ENCODE results near the gene TDRD9. TPM values are rescaled to one million over a fixed set of nuclear protein-coding genes. Genes with fewer than 3 reads are reported as not detected.

TDRD9 gene
- total RNA-seq, 1 donor from 2014 or later = 2.7 TPM

- no peak for DNase-seq (ENCODE audit: low read depth)
- TF ChIP-seq, protein P1, sequence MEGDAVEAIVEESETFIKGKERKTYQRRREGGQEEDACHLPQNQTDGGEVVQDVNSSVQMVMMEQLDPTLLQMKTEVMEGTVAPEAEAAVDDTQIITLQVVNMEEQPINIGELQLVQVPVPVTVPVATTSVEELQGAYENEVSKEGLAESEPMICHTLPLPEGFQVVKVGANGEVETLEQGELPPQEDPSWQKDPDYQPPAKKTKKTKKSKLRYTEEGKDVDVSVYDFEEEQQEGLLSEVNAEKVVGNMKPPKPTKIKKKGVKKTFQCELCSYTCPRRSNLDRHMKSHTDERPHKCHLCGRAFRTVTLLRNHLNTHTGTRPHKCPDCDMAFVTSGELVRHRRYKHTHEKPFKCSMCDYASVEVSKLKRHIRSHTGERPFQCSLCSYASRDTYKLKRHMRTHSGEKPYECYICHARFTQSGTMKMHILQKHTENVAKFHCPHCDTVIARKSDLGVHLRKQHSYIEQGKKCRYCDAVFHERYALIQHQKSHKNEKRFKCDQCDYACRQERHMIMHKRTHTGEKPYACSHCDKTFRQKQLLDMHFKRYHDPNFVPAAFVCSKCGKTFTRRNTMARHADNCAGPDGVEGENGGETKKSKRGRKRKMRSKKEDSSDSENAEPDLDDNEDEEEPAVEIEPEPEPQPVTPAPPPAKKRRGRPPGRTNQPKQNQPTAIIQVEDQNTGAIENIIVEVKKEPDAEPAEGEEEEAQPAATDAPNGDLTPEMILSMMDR (conservative IDR thresholded peaks at IDR 0.05; ENCODE audit: low read depth, low read length) = no peak
- no peak overlapping the region for H3K4me3 ChIP-seq (ENCODE audit: low read depth, low read length)
These were observed 97.3 kb downstream of the TDRD9 start for GRCh38 chr14:104025534-104025933.

DNA sequence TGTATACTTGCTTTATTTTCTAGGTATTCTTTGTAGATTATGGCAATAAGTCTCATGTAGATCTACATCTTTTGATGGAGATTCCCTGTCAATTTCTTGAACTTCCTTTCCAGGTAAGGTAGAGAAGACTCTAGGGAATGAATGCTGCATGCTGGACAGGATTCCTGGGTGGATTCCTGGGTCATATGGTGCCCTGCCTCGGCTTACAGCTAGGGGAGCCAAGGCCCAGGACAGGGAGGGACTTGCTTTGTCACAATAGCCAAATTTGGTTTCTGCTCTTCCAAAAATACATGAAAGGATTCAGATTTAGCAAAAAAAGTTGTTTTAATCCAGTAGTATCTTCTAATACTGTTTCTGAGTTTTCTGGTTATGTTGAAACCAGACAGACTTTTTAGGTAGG lies 97.8 kb downstream of the TDRD9 start:
- DNase-seq (ENCODE audit: low read depth) = no peak
- TF ChIP-seq, protein P1 (conservative IDR thresholded peaks at IDR 0.05; ENCODE audit: low read depth, low read length) = peak; percentile 12

DNA sequence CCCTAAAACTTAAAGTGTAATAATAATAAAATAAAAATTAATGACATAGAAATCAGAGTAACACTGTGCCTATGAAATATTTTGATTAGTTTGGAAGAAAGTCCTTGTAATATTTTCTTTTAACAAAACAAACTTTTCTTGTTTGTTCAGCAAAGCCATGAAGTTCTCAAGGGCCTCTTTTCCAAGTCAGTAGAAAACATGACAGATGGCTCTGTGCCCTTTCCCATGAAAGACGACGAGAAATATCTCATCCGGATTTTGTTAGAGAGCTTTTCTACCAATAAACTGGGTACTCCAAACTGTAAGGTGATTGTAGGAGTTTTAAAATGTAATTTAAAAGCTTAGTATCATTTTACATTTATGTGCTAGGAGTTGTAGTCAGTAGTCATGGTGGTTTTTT lies 102.7 kb downstream of the TDRD9 start:
- TF ChIP-seq, protein P1 (conservative IDR thresholded peaks at IDR 0.05; ENCODE audit: low read depth, low read length) = no peak
- no peak overlapping the region for H3K4me3 ChIP-seq (ENCODE audit: low read depth, low read length)
- no peak for DNase-seq (ENCODE audit: low read depth)

More for the DNA sequence above, 97.8 kb downstream of the TDRD9 start:
- no peak overlapping the region for H3K4me3 ChIP-seq (ENCODE audit: low read depth, low read length)

DNA sequence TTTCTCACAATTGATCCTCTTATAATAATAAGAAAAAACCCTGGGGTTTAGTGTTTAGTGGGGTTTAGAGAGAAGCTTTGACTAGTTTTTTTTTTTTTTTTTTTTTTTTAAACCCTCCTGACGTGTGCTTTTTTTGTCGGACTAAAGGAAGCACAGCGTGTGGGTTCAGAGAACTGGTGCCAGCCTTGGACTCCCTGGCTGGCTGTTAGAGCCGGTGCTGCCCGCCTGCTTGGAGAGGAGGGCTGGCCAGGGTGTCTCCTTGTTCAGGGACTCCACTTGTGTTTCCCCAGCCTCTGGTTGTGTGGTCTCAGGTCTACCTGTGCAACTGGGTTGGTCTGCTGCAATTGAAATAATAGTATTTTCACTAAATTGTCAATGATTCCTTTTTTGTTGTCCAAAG lies 103.1 kb downstream of the TDRD9 start:
- DNase-seq (ENCODE audit: low read depth) = no peak
- H3K4me3 ChIP-seq (ENCODE audit: low read depth, low read length) = no peak overlapping the region

DNA sequence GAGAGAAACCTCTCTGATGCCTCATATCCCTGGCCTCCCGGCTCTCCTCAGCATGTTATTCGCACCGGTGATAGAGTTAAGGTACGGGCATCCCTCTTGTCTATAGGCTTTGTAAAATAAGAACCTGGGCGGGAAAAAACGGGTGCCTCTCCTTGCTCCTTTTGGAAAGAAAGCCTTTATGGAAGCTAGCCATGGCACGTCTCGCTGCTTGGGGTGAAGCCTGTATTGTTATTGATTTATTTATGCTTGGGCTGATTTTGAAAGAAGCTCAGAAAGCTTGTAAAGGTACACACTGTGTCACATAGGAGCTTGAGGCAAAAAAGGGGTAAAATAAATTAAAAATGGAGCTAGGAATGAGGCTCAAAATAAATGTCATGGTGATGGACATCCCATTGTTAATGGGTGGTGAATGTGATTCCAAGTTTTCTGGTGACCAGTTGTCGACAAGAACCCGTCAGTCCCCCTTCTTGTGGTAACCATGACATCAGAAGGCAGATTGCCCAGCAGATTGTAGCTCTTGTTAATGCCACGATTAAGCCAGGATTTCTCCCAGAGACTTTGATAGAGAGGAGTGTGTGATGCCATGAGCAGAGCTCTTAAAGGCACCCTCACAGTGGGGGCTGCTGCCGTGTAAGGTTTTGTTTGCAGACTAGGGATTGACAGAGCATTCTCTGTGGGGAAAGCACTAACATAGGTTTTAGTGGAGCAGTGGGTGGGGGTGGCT lies 106.9 kb downstream of the TDRD9 start:
- no peak for DNase-seq (ENCODE audit: low read depth)
- no peak overlapping the region for H3K4me3 ChIP-seq (ENCODE audit: low read depth, low read length)
- TF ChIP-seq, protein P1 (conservative IDR thresholded peaks at IDR 0.05; ENCODE audit: low read depth, low read length) = no peak

More for the DNA sequence above, 103.1 kb downstream of the TDRD9 start:
- TF ChIP-seq, protein P1 (conservative IDR thresholded peaks at IDR 0.05; ENCODE audit: low read depth, low read length) = no peak

DNA sequence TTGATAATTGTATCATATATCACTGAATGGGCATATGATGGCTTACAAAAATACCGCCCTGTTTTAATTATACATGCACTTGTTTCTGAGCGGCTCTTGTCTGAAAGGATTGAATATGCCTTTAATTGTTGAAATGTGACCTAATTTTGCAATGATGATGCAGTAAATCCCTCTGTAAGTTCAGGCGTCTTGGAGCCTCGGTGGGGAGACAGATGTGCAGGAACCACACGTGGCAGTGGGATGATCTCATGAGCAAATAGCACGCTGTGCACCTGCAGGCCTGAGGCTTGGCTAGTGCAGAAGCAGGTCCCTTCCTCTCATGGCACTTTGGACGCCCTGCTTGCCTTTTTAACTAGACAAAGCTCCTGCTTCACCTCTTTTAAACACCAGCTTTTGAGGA lies 108.0 kb downstream of the TDRD9 start:
- no peak for DNase-seq (ENCODE audit: low read depth)
- no peak overlapping the region for H3K4me3 ChIP-seq (ENCODE audit: low read depth, low read length)
- TF ChIP-seq, protein P1 (conservative IDR thresholded peaks at IDR 0.05; ENCODE audit: low read depth, low read length) = no peak

- H3K4me3 ChIP-seq (ENCODE audit: low read depth, low read length) = no peak overlapping the region
These were observed 108.8 kb downstream of the TDRD9 start for GRCh38 chr14:104037074-104037473.

More at GRCh38 chr14:104037074-104037473, 108.8 kb downstream of the TDRD9 start:
- no peak for DNase-seq (ENCODE audit: low read depth)
- TF ChIP-seq, protein P1 (conservative IDR thresholded peaks at IDR 0.05; ENCODE audit: low read depth, low read length) = no peak
